Neural cell (in vitro differentiated cells): Measurements from ENCODE around the gene TMEM234.

Experiments
- EP300 ChIP-seq: fragments of 450-650 bp; conservative IDR thresholded peaks from 2 replicates; pipeline ENCODE4 v1.6.1; 2014; ENCODE audit warnings: antibody characterized with exemption, mild to moderate bottlenecking, moderate library complexity; ENCODE audit not compliant: poor library complexity, severe bottlenecking
- EZH2 ChIP-seq: fragments of 200-600, 300-800 bp; shearing (Covaris generic), sonication (generic); IDR thresholded peaks from 2 replicates; pipeline ENCODE4 v1.6.1; 2014; ENCODE audit warnings: antibody characterized with exemption, low read length, borderline replicate concordance, mild to moderate bottlenecking; ENCODE audit not compliant: insufficient read depth, poor library complexity, severe bottlenecking
- MXI1 ChIP-seq: fragments of 450-650 bp; conservative IDR thresholded peaks from 2 replicates; pipeline ENCODE4 v1.6.1; 2014; ENCODE audit warnings: antibody characterized with exemption, mild to moderate bottlenecking; ENCODE audit not compliant: poor library complexity, severe bottlenecking
- POLR2AphosphoS5 ChIP-seq: IDR thresholded peaks from 2 replicates; pipeline ENCODE4 v1.6.1; 2012
- RAD21 ChIP-seq: fragments of 450-650 bp; conservative IDR thresholded peaks from 2 replicates; pipeline ENCODE4 v1.6.1; 2014; ENCODE audit warnings: antibody characterized with exemption, mild to moderate bottlenecking, moderate library complexity
- REST ChIP-seq: IDR thresholded peaks from 2 replicates; pipeline ENCODE4 v1.6.1; 2012; ENCODE audit warnings: borderline replicate concordance
- SMC3 ChIP-seq: fragments of 450-650 bp; conservative IDR thresholded peaks from 2 replicates; pipeline ENCODE4 v1.6.1; 2014; ENCODE audit warnings: antibody characterized with exemption, mild to moderate bottlenecking, moderate library complexity; ENCODE audit not compliant: poor library complexity
- TAF1 ChIP-seq: IDR thresholded peaks from 2 replicates; pipeline ENCODE4 v1.6.1; 2012; ENCODE audit warnings: low read depth
- TF ChIP-seq, protein P1 (sequence below): fragments of 450-650 bp; IDR thresholded peaks from 2 replicates; pipeline ENCODE4 v1.5.1; 2014; ENCODE audit warnings: antibody characterized with exemption, mild to moderate bottlenecking, moderate library complexity; ENCODE audit not compliant: poor library complexity, severe bottlenecking

DNA sequence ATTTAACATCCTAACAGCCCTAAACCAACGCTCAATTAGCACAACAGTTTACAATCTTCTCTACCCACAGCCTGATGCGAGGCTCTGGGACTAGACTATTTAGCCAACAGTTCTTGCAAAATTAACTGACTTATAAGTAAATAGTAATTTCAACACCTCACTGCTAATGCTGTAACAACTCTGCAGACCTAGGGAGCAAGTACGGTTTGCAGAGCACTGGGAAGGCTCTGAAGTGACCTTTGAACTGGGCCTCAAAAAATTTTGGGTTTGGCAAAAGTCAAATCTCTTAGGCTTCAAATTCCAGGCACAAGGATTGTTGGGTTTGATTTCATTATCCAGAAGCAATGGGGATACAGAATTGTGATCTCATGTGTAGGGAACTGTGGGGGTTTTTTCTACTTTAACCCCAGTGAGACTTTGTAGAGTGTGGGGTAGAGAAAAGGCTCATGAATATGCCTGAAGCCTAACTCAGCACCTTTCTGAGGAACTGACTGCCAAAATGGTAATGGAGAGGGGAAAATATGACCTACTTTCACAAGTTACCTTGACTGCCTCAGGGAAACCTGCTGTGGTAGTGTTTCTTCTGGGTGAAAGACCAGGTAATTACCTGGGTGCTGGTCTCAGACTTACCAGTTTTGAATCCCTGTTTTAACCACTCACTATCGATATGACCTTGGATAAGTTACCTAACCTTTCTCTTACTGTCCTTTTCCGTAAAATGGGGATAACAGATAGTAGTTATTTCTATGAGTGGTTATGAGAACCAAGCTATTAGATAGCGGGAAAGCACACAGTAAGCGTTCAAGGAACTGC, 43.6 kb downstream of the TMEM234 start:
- TF ChIP-seq POLR2AphosphoS5, result no peak
- TF ChIP-seq, protein P1, sequence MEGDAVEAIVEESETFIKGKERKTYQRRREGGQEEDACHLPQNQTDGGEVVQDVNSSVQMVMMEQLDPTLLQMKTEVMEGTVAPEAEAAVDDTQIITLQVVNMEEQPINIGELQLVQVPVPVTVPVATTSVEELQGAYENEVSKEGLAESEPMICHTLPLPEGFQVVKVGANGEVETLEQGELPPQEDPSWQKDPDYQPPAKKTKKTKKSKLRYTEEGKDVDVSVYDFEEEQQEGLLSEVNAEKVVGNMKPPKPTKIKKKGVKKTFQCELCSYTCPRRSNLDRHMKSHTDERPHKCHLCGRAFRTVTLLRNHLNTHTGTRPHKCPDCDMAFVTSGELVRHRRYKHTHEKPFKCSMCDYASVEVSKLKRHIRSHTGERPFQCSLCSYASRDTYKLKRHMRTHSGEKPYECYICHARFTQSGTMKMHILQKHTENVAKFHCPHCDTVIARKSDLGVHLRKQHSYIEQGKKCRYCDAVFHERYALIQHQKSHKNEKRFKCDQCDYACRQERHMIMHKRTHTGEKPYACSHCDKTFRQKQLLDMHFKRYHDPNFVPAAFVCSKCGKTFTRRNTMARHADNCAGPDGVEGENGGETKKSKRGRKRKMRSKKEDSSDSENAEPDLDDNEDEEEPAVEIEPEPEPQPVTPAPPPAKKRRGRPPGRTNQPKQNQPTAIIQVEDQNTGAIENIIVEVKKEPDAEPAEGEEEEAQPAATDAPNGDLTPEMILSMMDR, result no peak
- TF ChIP-seq REST, result no peak
- no peak for TF ChIP-seq TAF1
- TF ChIP-seq EZH2, result no peak
- no peak for TF ChIP-seq EP300
- TF ChIP-seq RAD21, result no peak
- TF ChIP-seq MXI1, result no peak
- no peak for TF ChIP-seq SMC3
